ENCODE results near the gene LNP1.

DNA sequence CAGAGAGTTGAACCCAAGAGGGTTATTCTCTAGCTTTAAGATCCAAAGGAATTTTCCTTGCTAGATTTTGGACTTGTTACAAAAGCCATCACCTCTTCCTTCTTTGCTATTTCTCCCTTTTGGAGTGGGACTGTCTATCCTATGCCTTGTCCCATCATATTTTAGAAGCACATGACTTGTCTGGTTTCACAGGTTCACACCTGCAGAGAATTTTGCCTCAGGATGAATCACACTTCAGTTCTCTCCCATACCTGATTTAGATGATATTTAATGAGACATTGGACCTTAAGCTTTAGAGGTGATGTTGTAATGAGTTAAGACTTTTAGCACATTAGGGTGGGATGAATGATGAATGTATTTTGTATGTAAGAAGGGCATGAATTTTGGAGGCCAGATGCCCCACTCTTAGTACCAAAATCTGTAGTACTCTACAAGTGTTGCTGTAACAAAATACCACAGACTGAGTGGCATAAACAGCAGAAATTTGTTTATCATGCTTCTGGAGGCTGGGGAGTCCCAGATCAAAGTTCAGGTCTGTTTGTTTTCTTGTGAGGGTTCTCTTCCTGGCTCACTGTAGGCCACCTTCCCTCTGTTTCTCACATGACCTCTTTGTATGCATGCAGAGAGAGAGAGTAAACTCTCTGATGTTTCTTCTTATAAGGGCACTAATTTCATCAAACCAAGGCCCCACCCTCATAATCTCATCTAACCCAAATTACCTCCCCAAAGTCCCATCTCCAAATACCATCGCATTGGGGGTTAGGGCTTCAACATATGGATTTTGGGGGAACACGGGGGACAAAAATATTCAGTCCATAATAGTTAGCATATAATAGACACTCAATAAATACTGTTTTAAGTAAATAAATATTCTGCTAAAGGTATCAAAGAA, 10.0 kb downstream of the LNP1 start:
- TF ChIP-seq, protein P1, sequence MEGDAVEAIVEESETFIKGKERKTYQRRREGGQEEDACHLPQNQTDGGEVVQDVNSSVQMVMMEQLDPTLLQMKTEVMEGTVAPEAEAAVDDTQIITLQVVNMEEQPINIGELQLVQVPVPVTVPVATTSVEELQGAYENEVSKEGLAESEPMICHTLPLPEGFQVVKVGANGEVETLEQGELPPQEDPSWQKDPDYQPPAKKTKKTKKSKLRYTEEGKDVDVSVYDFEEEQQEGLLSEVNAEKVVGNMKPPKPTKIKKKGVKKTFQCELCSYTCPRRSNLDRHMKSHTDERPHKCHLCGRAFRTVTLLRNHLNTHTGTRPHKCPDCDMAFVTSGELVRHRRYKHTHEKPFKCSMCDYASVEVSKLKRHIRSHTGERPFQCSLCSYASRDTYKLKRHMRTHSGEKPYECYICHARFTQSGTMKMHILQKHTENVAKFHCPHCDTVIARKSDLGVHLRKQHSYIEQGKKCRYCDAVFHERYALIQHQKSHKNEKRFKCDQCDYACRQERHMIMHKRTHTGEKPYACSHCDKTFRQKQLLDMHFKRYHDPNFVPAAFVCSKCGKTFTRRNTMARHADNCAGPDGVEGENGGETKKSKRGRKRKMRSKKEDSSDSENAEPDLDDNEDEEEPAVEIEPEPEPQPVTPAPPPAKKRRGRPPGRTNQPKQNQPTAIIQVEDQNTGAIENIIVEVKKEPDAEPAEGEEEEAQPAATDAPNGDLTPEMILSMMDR (IDR thresholded peaks at IDR 0.05) = no peak
- TF ChIP-seq POLR2A (IDR thresholded peaks at IDR 0.05) (no peak), POLR2AphosphoS5 (IDR thresholded peaks at IDR 0.05) (no peak), EP300 (IDR thresholded peaks at IDR 0.05) (no peak)
